ENCODE measurements around the gene PLPP6.

The PLPP6 gene

DNA sequence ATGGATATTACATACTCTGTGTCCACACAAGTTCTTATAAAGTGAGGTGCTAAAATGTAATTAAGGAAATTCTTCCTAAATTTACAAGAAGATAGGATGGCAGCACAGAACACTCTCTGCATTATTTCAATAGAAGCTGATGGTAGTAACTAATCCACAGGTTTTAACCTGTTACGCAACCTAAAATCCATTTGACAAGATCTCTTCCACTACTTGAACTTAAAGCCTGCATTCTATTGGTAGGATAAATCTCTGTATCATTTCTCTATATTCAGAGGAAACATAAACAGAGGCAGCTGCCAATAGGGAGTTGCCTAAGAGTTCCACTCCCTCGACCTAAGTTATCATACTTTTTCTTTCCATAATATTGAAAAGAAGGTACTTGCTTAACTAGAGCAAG, 38.8 kb downstream of the PLPP6 start:
- no peak overlapping the region for H3K27ac Mint-ChIP-seq
- peaks cover 13% of the 10 kb centered on the region for H3K36me3 Mint-ChIP-seq
- no peaks in the 10 kb centered on the region for H3K9me3 Mint-ChIP-seq (ENCODE audit: low read depth)
- H3K4me1 Mint-ChIP-seq (ENCODE audit: low read depth): peaks cover 31% of the 10 kb centered on the region
- no peak overlapping the region for H3K4me3 Mint-ChIP-seq
- no peaks in the 10 kb centered on the region for H3K27me3 Mint-ChIP-seq

DNA sequence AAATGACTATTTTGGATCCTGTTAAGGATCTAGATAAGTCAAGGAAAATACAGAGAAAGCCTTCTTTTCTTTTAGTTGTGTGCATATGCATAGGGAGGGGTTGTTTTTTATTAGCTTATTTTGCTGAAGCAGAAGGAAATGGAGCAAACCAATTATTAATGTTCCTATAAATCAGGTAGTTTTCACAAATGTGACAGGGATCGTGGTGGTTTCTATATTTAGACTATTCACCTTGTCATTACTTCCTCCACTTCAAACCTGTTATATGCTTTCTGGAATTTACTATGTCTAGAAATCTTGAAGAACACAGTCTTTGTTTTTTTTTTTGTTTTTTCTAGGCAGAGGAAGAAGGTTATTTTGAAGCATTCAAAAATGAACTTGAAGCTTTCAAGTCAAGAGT, 39.4 kb downstream of the PLPP6 start:
- Mint-ChIP-seq H3K27ac (peak overlapping the region; percentile 55), H3K27me3 (no peaks in the 10 kb centered on the region), H3K36me3 (peaks cover 15% of the 10 kb centered on the region), H3K4me3 (no peak overlapping the region), H3K4me1 (ENCODE audit: low read depth) (peaks cover 29% of the 10 kb centered on the region), H3K9me3 (ENCODE audit: low read depth) (no peaks in the 10 kb centered on the region)

DNA sequence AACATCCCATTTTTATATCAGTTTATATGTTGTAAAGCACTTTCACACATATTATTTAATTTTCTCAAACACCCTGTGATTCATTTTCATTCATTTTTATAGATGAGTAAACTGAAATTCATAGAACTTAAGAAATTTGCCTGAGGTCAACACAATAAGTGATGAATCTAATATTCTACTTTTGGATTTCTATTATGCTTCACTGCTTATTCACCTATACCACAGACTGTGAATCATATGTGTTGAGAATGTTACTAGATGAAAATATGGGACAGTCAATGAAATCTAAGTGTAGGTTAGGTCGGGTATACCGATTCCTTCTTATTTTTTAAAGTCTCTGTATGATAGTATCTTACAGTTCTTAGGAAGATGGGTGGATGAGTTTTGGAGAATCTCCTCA, 42.0 kb downstream of the PLPP6 start:
- Mint-ChIP-seq H3K27me3 (no peaks in the 10 kb centered on the region), H3K4me3 (no peak overlapping the region), H3K4me1 (ENCODE audit: low read depth) (peaks cover 28% of the 10 kb centered on the region), H3K36me3 (peaks cover 18% of the 10 kb centered on the region), H3K27ac (peak overlapping the region; percentile 77), H3K9me3 (ENCODE audit: low read depth) (no peaks in the 10 kb centered on the region)

DNA sequence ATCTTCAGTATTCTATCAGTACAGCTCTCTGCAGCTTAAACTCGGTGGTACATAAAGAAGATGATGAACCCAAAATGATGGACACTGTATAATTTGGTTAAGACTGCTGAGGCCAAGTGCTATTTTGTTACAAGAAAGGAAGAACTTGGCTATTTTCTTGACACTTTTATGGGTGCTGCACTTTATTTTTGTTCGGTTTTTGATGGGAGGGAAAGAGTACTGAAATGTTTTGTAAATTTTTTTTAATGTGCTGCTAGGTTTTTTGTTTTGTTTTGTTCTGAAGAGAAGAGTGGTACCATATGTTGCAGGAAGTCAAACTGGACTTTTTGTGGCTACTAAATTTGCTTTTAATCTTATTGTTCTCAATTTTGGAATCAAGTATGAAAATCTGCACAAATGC, 43.9 kb downstream of the PLPP6 start:
- peak overlapping the region; percentile 31 for H3K27ac Mint-ChIP-seq
- peaks cover 18% of the 10 kb centered on the region for H3K36me3 Mint-ChIP-seq
- no peak overlapping the region for H3K4me3 Mint-ChIP-seq
- H3K4me1 Mint-ChIP-seq (ENCODE audit: low read depth): peaks cover 28% of the 10 kb centered on the region
- no peaks in the 10 kb centered on the region for H3K9me3 Mint-ChIP-seq (ENCODE audit: low read depth)
- no peaks in the 10 kb centered on the region for H3K27me3 Mint-ChIP-seq

DNA sequence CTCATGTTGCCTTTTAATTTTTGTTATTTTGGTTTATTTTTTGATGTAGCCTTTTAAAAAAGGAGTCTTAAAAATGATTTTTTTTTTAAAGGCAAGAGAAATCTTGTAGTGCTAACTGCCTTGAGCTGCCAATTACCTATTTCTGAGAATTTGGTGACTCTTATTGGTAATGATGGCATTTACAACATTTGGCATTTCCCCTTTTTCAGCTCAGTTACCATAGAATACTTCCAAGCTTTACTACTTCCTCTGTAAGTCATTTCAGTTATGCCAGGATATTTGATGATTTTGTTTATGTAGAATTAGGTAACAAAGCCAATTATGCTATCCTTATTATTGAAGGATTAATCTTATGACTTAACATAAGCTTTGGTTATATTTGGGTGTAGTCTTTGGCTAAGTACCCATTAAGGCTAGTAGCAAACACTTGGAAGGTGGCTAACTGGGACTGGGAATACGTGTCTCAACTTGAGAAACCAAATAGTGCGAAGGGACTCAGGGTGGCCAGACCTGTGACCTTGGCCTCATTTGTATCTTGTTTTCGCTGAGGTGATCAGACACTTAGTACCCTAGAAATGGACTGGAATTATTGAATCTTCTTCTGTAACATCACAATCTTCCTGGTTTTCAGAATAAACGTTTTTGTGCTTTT, 45.0 kb downstream of the PLPP6 start:
- H3K4me1 Mint-ChIP-seq (ENCODE audit: low read depth): peaks cover 22% of the 10 kb centered on the region
- no peaks in the 10 kb centered on the region for H3K9me3 Mint-ChIP-seq (ENCODE audit: low read depth)
- no peak overlapping the region for H3K4me3 Mint-ChIP-seq
- H3K27ac Mint-ChIP-seq: peak overlapping the region; percentile 58
- no peaks in the 10 kb centered on the region for H3K27me3 Mint-ChIP-seq
- H3K36me3 Mint-ChIP-seq: peaks cover 15% of the 10 kb centered on the region

DNA sequence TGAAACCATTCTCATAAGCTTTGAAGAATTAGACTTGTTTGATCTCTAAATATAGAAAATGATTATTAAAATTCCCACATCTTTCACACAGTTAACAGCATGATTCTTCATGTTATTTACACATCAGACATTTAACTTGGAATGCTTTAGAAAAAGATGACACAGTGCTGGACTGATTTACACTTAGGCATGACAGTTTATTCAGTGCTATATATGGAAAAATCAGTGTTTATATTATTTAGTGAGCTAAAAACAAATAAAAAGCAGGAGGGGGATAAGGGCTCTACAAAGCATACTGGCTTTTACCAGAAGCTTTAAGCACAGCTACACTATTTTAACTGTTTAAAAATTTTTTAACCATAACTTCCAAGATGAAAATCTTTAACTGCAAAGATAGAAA, 47.3 kb downstream of the PLPP6 start:
- no peak overlapping the region for H3K4me3 Mint-ChIP-seq
- H3K27ac Mint-ChIP-seq: peak overlapping the region; percentile 22
- H3K36me3 Mint-ChIP-seq: peaks cover 14% of the 10 kb centered on the region
- peaks cover 11% of the 10 kb centered on the region for H3K4me1 Mint-ChIP-seq (ENCODE audit: low read depth)
- H3K9me3 Mint-ChIP-seq (ENCODE audit: low read depth): no peaks in the 10 kb centered on the region
- no peaks in the 10 kb centered on the region for H3K27me3 Mint-ChIP-seq

DNA sequence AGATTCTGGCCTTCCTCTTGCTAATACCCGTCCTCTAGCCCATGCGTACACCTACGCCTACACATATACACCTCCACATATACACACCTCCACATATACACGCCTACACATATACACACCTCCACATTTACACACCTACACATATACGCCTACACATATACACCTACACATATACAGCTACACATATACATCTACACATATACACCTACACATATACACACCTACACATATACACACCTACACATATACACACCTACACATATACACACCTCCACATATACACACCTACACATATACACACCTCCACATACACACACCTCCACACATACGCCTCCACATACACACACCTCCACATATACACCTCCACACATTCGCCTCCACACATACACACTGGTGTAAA, 51.8 kb downstream of the PLPP6 start:
- H3K4me1 Mint-ChIP-seq (ENCODE audit: low read depth): no peaks in the 10 kb centered on the region
- no peaks in the 10 kb centered on the region for H3K27me3 Mint-ChIP-seq
- peaks cover 11% of the 10 kb centered on the region for H3K36me3 Mint-ChIP-seq
- H3K27ac Mint-ChIP-seq: peak overlapping the region; percentile 81
- no peaks in the 10 kb centered on the region for H3K9me3 Mint-ChIP-seq (ENCODE audit: low read depth)
- H3K4me3 Mint-ChIP-seq: no peak overlapping the region

DNA sequence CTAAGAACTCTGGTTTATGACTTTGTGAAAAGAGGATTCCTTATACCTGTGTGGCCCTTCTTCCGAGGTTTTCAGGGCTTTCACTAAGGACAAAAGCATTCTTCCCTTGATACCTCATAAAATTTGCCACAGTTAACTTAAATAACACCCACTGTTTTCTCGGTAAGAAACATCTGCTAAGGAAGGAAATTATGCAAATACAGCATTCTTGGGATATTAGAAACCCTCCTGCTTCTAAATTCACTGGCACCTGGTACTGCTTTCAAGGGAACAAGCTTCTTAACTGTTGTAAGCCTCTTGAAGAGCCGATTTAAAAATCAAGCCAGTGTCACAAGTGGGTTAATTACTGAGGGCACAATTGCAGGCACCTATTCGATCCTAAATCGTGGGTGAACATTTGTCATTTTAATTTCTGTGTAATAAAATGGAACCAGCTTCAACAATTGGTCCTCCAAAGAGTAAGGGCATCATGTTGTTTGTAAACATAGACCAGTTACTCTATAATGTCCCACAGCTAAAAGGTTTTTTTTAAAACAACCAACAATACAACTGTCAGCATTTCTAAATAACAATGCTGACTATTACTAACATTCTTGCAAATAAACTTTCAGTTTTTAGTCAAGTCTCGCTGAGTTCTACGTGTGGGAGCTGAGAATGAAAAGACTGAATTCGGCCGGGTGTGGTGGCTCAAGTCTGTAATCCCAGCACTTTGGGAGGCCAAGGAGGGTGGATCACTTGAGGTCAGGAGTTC, 52.3 kb downstream of the PLPP6 start:
- Mint-ChIP-seq H3K4me3 (no peak overlapping the region), H3K27me3 (no peaks in the 10 kb centered on the region), H3K27ac (peak overlapping the region; percentile 81), H3K4me1 (ENCODE audit: low read depth) (no peaks in the 10 kb centered on the region), H3K9me3 (ENCODE audit: low read depth) (no peaks in the 10 kb centered on the region), H3K36me3 (peaks cover 10% of the 10 kb centered on the region)
